OCI-LY3 (cell line): ENCODE data around the gene ELK3.

Experiments
- CTCF ChIP-seq: fragments of 200-600, 300-600 bp; sonication (generic); IDR thresholded peaks from 2 replicates; pipeline ENCODE4 v1.5.1; 2014; ENCODE audit warnings: antibody characterized with exemption, low read length, low read depth
- EZH2phosphoT487 ChIP-seq: fragments of 200-600 bp; shearing (Covaris generic); IDR thresholded peaks from 2 replicates; pipeline ENCODE4 v1.6.1; 2018; ENCODE audit warnings: antibody characterized with exemption, mixed run types, low read depth

DNA sequence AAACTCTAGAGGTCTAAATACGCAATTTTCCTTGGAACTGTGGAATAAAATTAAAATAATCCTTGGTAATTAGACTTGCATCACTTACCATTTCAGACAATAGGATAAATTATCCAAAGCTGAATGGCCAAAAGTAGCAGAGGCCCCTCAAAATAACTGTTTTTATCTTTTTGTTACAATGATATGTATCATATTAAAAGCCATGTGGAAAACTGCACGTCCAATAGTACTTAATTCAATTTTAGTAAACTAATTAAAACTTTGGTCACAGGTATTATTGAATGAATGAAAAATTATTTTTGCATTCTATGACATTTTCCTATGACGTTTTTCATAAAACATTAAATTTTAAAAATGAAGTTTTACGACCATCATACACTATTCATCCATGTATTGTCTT is 107.6 kb downstream of the ELK3 start:
- TF ChIP-seq CTCF (no peak), EZH2phosphoT487 (no peak)
